ENCODE measurements around the gene RNF115.
"Not testable (repeated sequence)": the region's sequence is repeated elsewhere in the genome, so short reads cannot be mapped to it uniquely, and the experiment has no call there.

RNF115 gene

GRCh38 chr1:145826030-145826429 is 2.1 kb upstream of the RNF115 start:
- DNase-seq (ENCODE audit: low read depth), result no peak
- TF ChIP-seq CTCF (IDR thresholded peaks at IDR 0.05; ENCODE audit: low read length, missing control alignments), result peak; percentile 8
- H3K4me3 ChIP-seq (replicated peaks; ENCODE audit: low read depth, low read length), result no peak overlapping the region

DNA sequence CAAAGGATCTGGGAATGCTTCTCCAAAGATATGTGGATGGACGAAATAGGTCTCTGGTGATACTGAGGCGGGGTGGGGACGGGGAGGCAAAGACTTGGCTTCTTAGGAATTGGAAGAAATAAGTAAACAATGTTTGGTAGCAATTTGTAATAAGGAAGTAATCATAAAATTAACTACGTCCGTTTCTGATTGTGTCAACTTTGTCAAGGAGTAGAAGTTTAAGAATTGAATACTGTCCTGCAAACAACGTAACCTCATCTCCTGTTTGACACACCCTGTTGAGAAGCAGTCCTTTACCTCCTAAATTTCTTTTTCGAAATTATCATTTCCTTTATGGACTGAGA is 576 bp upstream of the RNF115 start:
- DNase-seq (ENCODE audit: low read depth), result no peak
- no peak for TF ChIP-seq CTCF (IDR thresholded peaks at IDR 0.05; ENCODE audit: low read length, missing control alignments)
- peak overlapping the region; percentile 71 for H3K4me3 ChIP-seq (replicated peaks; ENCODE audit: low read depth, low read length)

DNA sequence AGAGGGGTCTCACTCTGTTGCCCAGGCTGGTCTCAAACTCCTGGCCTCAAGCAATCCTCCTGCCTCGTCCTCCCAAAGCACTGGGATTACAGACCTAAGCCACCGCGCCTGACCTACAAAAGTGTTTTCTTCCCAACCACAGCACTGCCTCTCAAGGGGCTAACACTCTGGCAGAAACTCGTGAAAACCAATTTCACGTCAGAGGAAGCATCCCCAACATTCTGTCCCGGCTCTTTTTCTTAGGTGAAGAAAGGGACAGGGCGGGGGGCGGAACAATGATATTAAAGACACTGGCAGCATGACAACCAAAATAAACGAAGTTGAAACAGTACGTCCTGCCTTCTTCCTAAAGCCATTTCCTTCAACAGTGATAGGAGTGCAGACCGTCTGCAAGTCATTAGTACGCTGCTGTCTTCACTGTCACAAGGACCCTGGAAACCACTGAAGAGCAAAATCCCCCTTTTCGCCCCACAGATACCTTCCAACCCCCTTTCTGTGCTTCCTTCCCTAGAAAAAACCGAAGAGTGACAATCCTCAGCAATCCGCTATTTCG is 1.0 kb downstream of the RNF115 start:
- DNase-seq (ENCODE audit: low read depth), result not testable (repeated sequence)

DNA sequence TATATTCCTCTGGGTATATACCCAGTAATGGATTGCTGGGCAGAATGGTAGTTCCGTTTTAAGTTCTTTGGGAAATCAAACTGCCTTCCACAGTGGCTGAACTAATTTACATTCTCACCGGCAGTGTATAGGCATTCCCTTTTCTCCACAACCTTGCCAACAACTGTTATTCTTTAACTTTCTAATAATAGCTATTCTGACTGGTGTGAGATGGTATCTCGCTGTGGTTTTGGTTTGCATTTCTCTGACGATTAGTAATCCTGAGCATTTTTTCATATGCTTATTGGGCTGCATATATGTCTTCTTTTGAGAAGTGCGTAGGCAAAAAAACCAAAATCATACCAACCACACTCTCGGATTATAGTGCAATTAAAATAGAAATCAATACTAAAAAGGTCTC is 5.8 kb downstream of the RNF115 start:
- peak; percentile 47 for DNase-seq (ENCODE audit: low read depth)
- H3K4me3 ChIP-seq (replicated peaks; ENCODE audit: low read depth, low read length), result not testable (repeated sequence)

More for the DNA sequence above, 1.0 kb downstream of the RNF115 start:
- H3K4me3 ChIP-seq (replicated peaks; ENCODE audit: low read depth, low read length), result peak overlapping the region; percentile 36

GRCh38 chr1:145812977-145813810 is 10.7 kb downstream of the RNF115 start:
- H3K4me3 ChIP-seq (replicated peaks; ENCODE audit: low read depth, low read length), result not testable (repeated sequence)

GRCh38 chr1:145806844-145807243 is 17.1 kb downstream of the RNF115 start:
- H3K4me3 ChIP-seq (replicated peaks; ENCODE audit: low read depth, low read length), result no peak overlapping the region
- TF ChIP-seq CTCF (IDR thresholded peaks at IDR 0.05; ENCODE audit: low read length, missing control alignments), result no peak
- no peak for DNase-seq (ENCODE audit: low read depth)

More at GRCh38 chr1:145812977-145813810, 10.7 kb downstream of the RNF115 start:
- not testable (repeated sequence) for DNase-seq (ENCODE audit: low read depth)

DNA sequence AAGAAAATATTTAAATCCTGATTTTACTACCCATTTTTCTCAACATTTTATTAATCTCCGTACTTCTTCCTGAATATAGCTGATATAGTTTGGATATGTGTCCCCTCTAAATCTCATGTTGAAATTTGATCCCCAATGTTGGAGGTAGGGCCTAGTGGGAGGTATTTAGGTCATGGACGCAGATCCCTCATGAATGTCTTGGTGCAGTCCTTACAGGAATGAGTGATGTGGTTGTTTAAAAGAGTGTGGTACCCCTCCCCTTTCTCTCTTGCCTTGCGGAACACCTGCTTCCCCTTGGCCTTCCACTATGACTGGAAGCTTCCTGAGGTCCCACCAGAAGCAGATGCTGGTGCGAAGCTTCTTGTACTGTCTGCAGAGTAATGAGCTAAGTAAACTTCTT is 17.5 kb downstream of the RNF115 start:
- no peak overlapping the region for H3K4me3 ChIP-seq (replicated peaks; ENCODE audit: low read depth, low read length)
- DNase-seq (ENCODE audit: low read depth), result no peak
- TF ChIP-seq CTCF (IDR thresholded peaks at IDR 0.05; ENCODE audit: low read length, missing control alignments), result no peak

GRCh38 chr1:145805057-145805456 is 18.8 kb downstream of the RNF115 start:
- TF ChIP-seq CTCF (IDR thresholded peaks at IDR 0.05; ENCODE audit: low read length, missing control alignments), result no peak
- peak; percentile 20 for DNase-seq (ENCODE audit: low read depth)
- no peak overlapping the region for H3K4me3 ChIP-seq (replicated peaks; ENCODE audit: low read depth, low read length)
